HG03135 (cell line): ENCODE results near the gene INPP4B.

Experiments
- ATAC-seq: cut with Tn5 transposase; IDR thresholded peaks from one replicate; pipeline ENCODE4 v1.9.1; 2021; ENCODE audit warnings: mild to moderate bottlenecking, moderate library complexity; ENCODE audit not compliant: unreplicated experiment

Gene INPP4B

DNA sequence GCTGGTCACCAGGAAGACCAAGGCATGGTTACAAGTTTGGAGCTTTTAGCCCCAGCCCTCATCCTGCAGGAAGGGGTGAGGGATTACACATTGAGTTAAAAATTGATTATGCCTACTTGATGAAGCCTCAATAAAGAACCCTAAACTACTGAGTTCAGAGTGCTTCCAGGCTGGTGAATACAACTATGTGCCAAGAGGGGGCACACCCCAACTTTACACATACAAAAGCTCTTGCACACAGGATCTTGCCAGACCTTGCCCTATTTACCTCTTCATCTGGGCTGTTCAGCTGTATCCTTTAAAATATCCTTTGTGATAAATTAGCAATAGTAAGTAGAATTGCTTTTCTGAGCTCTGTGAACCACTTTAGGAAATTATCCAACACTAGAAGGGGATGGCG is 489.3 kb downstream of the INPP4B start:
- ATAC-seq = no peak

DNA sequence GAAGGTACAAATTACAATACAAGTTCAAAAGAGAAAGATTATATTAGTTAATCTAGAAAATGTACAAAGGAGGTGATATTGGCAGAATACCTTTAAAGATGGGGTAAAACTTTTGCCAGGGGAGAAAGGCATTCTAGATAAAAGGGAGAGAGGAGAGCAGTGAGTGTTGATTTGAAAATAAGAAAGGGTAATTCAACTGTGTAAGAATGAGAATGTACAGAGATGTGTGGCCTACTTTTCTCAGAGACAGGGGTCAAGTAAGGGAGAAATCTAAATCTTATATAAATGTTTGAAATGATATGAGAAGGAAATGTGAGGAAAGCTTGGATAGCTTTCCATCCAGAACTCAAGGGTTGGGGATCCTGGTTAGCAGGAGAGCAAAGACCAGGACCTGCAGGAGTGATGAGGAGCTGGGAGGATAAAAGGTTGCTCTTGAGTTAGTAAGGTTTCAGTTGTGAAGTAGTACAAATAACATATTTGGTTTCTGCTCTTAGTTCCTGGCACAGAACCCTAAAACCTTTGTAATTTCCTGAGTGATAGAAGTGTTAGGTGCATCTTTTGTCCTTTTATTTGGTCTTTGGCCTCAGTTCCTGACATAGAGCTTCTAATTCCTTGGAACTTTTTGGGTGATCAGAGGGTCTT is 489.9 kb downstream of the INPP4B start:
- no peak for ATAC-seq

- no peak for ATAC-seq
Measured at GRCh38 chr4:142355421-142355930, 490.6 kb downstream of the INPP4B start.

DNA sequence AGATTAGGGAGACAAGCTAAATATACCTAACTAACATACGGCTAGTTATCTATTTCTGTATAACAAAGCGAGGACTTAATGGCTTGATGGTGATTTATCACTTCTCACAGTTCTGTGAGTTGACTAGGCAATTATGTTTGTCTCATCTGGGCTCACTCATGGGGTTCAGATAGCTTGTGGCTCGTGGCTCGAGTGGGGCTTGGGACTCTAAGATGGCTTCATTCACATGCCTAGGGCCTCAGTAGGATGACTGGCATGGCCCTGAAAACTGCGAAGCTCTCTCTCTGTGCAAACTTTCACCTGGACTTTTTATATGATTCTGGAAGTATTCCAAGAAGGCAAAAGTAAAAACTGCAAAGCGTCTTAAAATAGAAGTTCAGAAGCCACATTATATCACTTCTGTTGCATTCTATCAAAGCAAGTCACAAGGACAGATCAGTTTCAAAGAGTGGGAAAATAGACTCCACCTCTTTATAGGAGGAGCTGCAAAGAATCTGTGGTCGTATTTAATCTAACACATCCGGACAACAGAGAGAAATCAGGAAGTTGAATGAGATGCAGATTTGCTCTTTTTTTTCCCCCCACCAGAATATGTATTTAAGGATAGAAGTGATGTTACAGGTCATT is 491.2 kb downstream of the INPP4B start:
- ATAC-seq = no peak

GRCh38 chr4:142354041-142354440 is 492.1 kb downstream of the INPP4B start:
- ATAC-seq = no peak

GRCh38 chr4:142353149-142353738 is 492.9 kb downstream of the INPP4B start:
- ATAC-seq = no peak

- no peak for ATAC-seq
Measured at GRCh38 chr4:142352712-142353111, 493.4 kb downstream of the INPP4B start.

DNA sequence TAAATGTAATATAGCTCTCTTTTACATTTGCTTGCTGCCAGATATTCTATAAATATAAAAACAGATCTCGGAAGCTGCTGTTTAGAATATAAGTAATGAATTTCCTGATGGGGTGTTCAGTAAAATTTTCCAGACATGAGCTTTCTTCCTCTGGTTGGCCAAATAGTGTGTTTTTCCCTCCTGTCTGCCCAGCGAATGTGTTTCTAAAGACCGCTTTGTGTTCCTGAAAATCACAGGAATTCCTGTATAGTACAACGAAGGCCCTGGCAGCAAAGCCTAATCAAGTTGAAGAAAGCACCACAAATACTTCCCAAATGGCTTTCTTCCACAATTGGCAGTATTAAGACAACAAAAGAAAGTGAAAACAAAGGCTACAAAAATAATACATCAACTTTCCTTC is 494.1 kb downstream of the INPP4B start:
- no peak for ATAC-seq

GRCh38 chr4:142350871-142351270 is 495.2 kb downstream of the INPP4B start:
- no peak for ATAC-seq

DNA sequence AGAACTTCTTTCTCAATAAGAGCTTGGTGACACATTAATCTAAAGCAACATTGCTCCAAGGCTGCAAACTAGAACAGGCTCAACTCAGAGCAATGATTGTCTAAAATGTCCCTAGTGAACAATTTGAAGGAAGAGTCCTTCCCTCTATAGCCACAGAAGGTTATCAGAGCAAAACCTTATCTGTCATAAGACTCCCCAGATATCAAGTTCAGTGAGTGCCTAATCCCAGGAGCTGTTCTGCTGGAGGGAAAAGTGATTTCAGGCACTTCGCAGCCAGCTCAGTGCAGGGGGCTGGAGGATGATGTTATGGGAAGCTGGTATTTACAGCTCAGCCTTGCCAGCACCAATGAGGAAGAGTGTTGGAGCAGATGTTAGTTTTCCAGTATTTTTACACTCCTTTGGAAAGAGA is 497.5 kb downstream of the INPP4B start:
- no peak for ATAC-seq

GRCh38 chr4:142347241-142347640 is 498.9 kb downstream of the INPP4B start:
- ATAC-seq = no peak

- ATAC-seq = no peak
Measured at GRCh38 chr4:142345924-142346323, 500.2 kb downstream of the INPP4B start.

GRCh38 chr4:142341268-142341667 is 504.8 kb downstream of the INPP4B start:
- no peak for ATAC-seq

DNA sequence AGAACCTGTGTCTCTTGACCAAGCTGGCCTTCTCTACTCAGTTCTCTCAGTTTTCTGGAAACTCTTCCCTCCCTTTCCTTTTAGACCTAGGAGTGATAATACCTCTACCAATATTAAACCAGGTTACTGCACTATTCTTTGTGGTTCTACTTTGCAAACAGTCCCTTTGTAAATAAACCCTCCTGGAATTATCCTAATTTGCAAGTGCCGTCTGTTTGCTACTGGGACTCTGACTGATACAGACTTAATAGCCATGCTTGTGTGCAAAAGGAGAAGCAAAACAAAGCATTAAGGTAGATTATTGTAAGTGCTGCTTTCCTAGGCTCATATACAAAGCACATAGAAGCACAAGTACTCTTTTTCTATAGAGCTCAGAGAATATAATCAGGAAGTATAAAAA is 507.0 kb downstream of the INPP4B start:
- ATAC-seq = no peak

GRCh38 chr4:142336251-142336934 is 509.7 kb downstream of the INPP4B start:
- no peak for ATAC-seq

- ATAC-seq = no peak
Measured at GRCh38 chr4:142334931-142335330, 511.2 kb downstream of the INPP4B start.

GRCh38 chr4:142331646-142332045 is 514.5 kb downstream of the INPP4B start:
- no peak for ATAC-seq

DNA sequence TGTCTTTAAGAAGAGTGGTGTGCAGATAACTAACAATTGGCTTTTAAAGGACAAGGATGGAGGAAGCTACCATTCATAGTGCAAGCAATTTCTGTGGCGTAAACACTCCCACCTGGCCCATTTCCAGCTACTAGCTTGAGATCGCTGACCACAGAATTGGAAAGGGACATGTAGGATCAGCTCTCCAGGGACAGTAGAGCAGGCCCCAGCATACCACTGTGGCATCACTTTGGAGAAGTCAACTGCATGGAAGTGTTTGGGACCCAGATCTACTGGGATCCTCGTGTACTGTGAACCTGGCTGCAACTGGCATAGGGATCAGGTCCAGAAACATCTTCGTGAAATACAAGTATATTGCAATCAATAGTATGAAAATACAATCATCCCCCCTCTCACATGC is 515.0 kb downstream of the INPP4B start:
- ATAC-seq = no peak

DNA sequence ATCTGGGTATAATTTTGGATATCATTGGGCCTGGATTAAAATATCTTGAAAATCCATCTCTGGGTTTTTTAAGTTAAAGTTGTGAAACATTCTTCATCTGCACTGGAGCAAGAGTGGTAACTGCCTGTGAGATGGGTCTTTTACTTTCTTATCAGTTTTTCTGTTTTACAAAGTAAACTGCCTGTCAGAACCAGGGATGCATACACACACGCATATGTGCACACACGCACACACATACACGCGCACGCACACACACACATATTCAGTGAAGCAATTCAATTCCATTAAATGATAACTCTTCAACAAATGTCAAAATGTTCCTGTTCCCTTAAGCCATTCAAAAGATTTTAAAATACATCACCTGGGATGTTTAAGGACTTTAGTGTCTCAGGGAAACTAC is 515.8 kb downstream of the INPP4B start:
- ATAC-seq = no peak

DNA sequence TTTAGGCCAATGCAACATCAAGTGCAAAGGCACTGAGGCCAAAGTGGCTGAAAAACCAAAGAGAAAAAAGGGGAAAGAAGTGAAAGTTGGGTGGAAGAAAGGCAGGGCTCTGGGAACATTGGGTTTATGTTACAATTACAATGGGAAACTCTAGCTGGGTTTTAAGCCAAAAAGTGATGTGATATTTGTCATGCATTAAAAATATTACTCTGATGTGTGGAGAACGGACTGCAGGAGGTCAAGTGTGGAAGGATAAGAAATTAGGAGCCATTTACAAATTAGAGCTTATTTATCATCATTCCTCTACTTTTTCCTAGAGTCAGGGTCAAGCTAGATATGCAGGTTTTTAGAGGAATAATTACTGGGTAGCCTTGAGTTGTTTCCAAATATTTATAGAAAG is 516.8 kb downstream of the INPP4B start:
- ATAC-seq = no peak

- ATAC-seq = no peak
Measured at GRCh38 chr4:142326181-142326580, 519.9 kb downstream of the INPP4B start.

DNA sequence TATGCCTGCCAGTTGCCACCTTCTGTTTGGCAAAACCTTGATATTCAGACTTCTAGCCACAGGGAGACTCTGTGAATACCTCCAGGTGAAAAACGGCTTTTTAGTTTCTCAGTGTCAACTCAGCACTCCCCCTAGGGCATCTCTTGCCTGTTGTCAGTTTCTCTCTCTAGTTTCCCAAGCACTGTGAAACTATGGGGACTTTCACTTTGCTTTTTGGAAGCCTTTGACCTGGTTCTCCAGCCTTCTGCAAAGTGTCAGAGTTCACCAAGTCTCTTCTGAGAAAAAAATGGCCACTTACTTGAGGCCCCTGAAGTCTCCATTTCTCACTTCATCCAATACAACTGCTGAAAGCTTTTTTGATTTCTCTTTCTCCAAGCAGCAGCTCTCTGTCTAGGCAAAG is 521.5 kb downstream of the INPP4B start:
- no peak for ATAC-seq
